Trophoblast cell (in vitro differentiated cells and primary cell): Measurements from ENCODE around the gene ZNF775.
A peak's percentile ranks its signal among the peaks of the same experiment; 100 is the strongest.

ENCODE experiments used
- DNase-seq, 2 donors: peaks; one replicate each; pipeline ENCODE4 v3.0.0-alpha.2; 2016
- H2AFZ ChIP-seq: 2 replicates; pipeline ENCODE4 v1.6.1; 2013; ENCODE audit warnings: low read length, moderate library complexity, mild to moderate bottlenecking; ENCODE audit not compliant: insufficient read depth, poor library complexity
- H2AK5ac ChIP-seq: 2 replicates; pipeline ENCODE4 v1.6.1; 2013; ENCODE audit warnings: mild to moderate bottlenecking, low read length
- H2BK120ac ChIP-seq: 2 replicates; pipeline ENCODE4 v1.6.1; 2013; ENCODE audit warnings: low read length, mild to moderate bottlenecking, moderate library complexity; ENCODE audit not compliant: insufficient read depth, poor library complexity
- H2BK12ac ChIP-seq: 2 replicates; pipeline ENCODE4 v1.6.1; 2013; ENCODE audit warnings: mild to moderate bottlenecking, low read length, moderate library complexity
- H2BK5ac ChIP-seq: 2 replicates; pipeline ENCODE4 v1.6.1; 2013; ENCODE audit warnings: low read length, low read depth, moderate library complexity, mild to moderate bottlenecking; ENCODE audit not compliant: poor library complexity
- H3K14ac ChIP-seq: 2 replicates; pipeline ENCODE4 v1.6.1; 2013; ENCODE audit warnings: mild to moderate bottlenecking, low read length
- H3K18ac ChIP-seq: 2 replicates; pipeline ENCODE4 v1.6.1; 2013; ENCODE audit warnings: mild to moderate bottlenecking, low read length
- H3K23ac ChIP-seq: 2 replicates; pipeline ENCODE4 v1.6.1; 2013; ENCODE audit warnings: low read length
- H3K27ac ChIP-seq: 2 replicates; pipeline ENCODE4 v1.5.1; 2013; ENCODE audit warnings: low read depth, mild to moderate bottlenecking, inconsistent platforms, low read length, moderate library complexity
- H3K27me3 ChIP-seq: 2 replicates; pipeline ENCODE4 v1.6.1; 2013; ENCODE audit warnings: inconsistent platforms, mild to moderate bottlenecking, low read length, moderate library complexity; ENCODE audit not compliant: insufficient read depth
- H3K36me3 ChIP-seq, 2 experiments: 1 replicate in 1 of 2; 2 replicates in 1 of 2; pipeline ENCODE4 v1.6.1; 2013; ENCODE audit warnings: low read length in 2 of 2, mild to moderate bottlenecking in 2 of 2, moderate library complexity in 1 of 2; ENCODE audit not compliant: insufficient read depth in 2 of 2, control insufficient read depth in 1 of 2
- H3K4ac ChIP-seq: 2 replicates; pipeline ENCODE4 v1.6.1; 2013; ENCODE audit warnings: low read depth, mild to moderate bottlenecking, low read length, moderate library complexity
- H3K4me1 ChIP-seq, 2 experiments: 1 replicate in 1 of 2; 2 replicates in 1 of 2; pipeline ENCODE4 v1.6.1; 2013; ENCODE audit warnings: low read length in 2 of 2, mild to moderate bottlenecking in 2 of 2, moderate library complexity in 1 of 2; ENCODE audit not compliant: insufficient read depth in 2 of 2, control insufficient read depth in 1 of 2
- H3K4me2 ChIP-seq: 2 replicates; pipeline ENCODE4 v1.6.1; 2013; ENCODE audit warnings: inconsistent platforms, mild to moderate bottlenecking, low read length, moderate library complexity
- H3K4me3 ChIP-seq: 2 replicates; pipeline ENCODE4 v1.5.1; 2013; ENCODE audit warnings: mild to moderate bottlenecking, low read depth, low read length, inconsistent platforms
- H3K79me1 ChIP-seq: one replicate; pipeline ENCODE4 v1.6.1; 2013; ENCODE audit warnings: low read length
- H3K79me2 ChIP-seq: 2 replicates; pipeline ENCODE4 v1.6.1; 2013; ENCODE audit warnings: low read length, mild to moderate bottlenecking; ENCODE audit not compliant: control insufficient read depth, insufficient read depth, poor library complexity
- H3K9ac ChIP-seq: 2 replicates; pipeline ENCODE4 v1.6.1; 2013; ENCODE audit warnings: mild to moderate bottlenecking, low read length
- H3K9me3 ChIP-seq: 2 replicates; pipeline ENCODE4 v1.6.1; 2013; ENCODE audit warnings: low read depth, mild to moderate bottlenecking, control low read depth, inconsistent platforms, low read length; ENCODE audit not compliant: insufficient read depth
- H4K12ac ChIP-seq: 2 replicates; pipeline ENCODE4 v1.6.1; 2013; ENCODE audit warnings: low read depth, mild to moderate bottlenecking, low read length, moderate library complexity
- H4K8ac ChIP-seq: 2 replicates; pipeline ENCODE4 v1.6.1; 2013; ENCODE audit warnings: low read depth, mild to moderate bottlenecking, low read length, moderate library complexity
- H4K91ac ChIP-seq: one replicate; pipeline ENCODE4 v1.6.1; 2013; ENCODE audit warnings: low read depth, mild to moderate bottlenecking, low read length, moderate library complexity
- WGBS: extraction: QIAGEN DNeasy Blood & Tissue Kit; methylation state at CpG from one replicate; pipeline ENCODE4 v1.1.7; 2013; ENCODE audit warnings: missing lambda C conversion rate; ENCODE audit not compliant: insufficient read length, insufficient coverage; ENCODE audit errors: extremely low coverage; 5-methylcytosine and 5-hydroxymethylcytosine counted together

Gene ZNF775

DNA sequence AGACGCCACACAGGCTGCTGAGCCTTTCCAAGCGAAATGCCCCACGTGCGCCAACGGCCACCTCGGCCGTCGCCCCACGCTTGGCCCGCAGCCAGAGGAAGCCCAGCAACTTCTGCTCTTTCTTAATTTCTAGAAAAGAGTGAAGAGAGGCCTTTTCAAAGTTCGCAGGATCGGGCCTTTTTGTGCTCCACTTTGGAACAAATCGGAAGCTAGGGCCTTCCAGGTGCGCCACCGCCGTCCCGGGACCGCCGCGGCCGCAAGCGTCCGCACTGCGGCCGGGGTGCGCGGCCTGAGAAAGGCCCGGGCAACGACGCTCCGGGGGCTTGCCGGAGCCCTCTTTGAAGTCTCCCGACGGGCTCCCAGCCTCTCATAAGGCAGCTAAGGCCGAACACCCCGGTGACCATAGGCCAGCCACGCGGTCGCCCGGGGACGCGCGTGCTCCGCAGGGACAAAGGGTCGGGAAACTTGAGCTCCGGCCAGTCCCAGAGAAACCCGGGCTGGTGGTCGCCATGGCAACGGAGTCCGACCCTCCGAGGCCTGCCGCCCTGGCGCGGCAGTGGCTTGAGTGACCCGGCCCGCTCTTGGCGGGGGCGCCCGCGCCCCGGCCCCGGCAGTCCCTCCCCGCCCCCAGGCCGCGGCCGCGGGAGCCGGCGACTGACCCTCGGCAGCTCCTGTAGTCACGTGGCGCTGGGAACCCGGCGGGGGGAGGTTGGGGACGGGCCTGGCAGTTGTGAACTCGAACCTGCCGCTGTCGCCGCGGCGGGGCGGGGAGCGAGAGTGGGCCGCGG, 10.8 kb upstream of the ZNF775 start, which contains the start of gene REPIN1:
REPIN1 (plus strand) TSS at position 727 of the 788 bp plus-strand sequence. CDS start 890 bp downstream, outside the sequence.
- Histone ChIP-seq H2AK5ac (peak within 1 kb of the TSS; percentile 100), H2BK12ac (peak within 1 kb of the TSS; percentile 94), H3K27ac (peak within 1 kb of the TSS; percentile 100), H3K36me3 (peaks cover 33 to 35% of the 10 kb centered on the region in 2 experiments), H3K79me2 (peaks cover 44% of the 10 kb centered on the region), H3K18ac (peak within 1 kb of the TSS; percentile 100), H3K4me2 (peak within 1 kb of the TSS; percentile 72), H2BK120ac (peak within 1 kb of the TSS; percentile 97), H4K12ac (peak within 1 kb of the TSS; percentile 97), H2BK5ac (peak within 1 kb of the TSS; percentile 99), H4K8ac (peak within 1 kb of the TSS; percentile 98), H3K4me1 (peaks cover 41 to 43% of the 10 kb centered on the region in 2 experiments), H3K9ac (peak within 1 kb of the TSS; percentile 85), H3K23ac (no peak within 1 kb of the TSS), H3K9me3 (no peaks in the 10 kb centered on the region), H2AFZ (peak within 1 kb of the TSS; percentile 90), H3K27me3 (no peaks in the 10 kb centered on the region), H3K4ac (peak within 1 kb of the TSS; percentile 100), H3K79me1 (peaks cover 54% of the 10 kb centered on the region), H4K91ac (peak within 1 kb of the TSS; percentile 98), H3K14ac (peak within 1 kb of the TSS; percentile 99), H3K4me3 (peak within 1 kb of the TSS; percentile 83)
- WGBS, result no CpG with 5 or more reads among the region's 85 CpGs
- peak; percentile 86 to 88 for DNase-seq

DNA sequence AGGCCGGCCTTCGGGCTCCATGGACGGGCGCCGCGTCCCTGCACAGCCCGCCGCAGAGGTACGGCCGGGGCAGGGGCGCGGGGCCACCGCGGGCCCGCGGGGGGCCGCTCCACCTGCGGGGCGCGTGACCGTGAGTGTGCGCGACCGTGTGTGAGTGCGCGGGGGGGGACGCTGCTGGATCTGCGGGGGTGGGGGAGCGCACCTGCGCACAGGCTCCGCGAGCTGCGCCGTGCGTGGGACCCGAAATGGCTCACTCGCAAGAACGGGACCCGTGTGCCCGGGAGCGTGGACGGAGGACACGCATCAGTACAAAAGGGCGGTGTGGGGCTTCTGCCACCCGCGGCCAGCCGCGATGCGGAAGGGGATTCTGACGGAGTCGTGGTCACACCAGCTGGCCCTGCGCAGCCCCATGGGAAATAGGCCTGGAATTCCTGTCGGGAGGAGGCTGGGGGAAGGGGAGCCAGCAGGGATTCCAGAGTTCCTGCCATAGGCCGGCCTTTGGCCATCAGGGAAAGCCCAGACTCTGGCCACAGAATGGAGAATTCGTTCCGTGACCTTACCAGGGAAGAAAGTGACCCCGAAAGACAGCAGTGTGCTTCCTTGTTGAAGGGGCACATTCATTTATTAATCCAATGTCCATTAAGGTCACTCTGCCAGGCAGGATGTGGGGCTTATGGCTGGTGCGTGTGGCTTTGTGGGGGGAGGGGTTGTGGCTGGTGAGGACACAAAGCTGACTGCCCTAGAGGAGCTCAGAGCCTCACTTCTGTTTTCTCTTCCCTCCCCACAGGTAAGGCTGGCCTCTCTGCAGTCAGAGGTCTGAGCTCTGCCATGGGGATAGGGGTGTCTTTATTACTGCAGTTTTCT, 10.0 kb upstream of the ZNF775 start:
- Histone ChIP-seq H3K27me3 (no peaks in the 10 kb centered on the region), H3K4me1 (peaks cover 46 to 50% of the 10 kb centered on the region in 2 experiments), H4K12ac (peak overlapping the region; percentile 97), H2AFZ (peak overlapping the region; percentile 90), H3K9ac (peak overlapping the region; percentile 85), H3K4me2 (peak overlapping the region; percentile 72), H3K9me3 (no peaks in the 10 kb centered on the region), H3K4me3 (peak overlapping the region; percentile 83), H4K8ac (peak overlapping the region; percentile 98), H3K4ac (peak overlapping the region; percentile 100), H3K23ac (no peak overlapping the region), H2BK5ac (peak overlapping the region; percentile 99), H2AK5ac (peak overlapping the region; percentile 100), H3K14ac (peak overlapping the region; percentile 99), H2BK120ac (peak overlapping the region; percentile 96), H2BK12ac (peak overlapping the region; percentile 91), H3K36me3 (peaks cover 35 to 36% of the 10 kb centered on the region in 2 experiments), H3K79me1 (peaks cover 58% of the 10 kb centered on the region), H3K27ac (peak overlapping the region; percentile 100), H4K91ac (peak overlapping the region; percentile 98), H3K18ac (peak overlapping the region; percentile 100), H3K79me2 (peaks cover 47% of the 10 kb centered on the region)
- DNase-seq, result peak; percentile 67 to 71
- WGBS, result no CpG with 5 or more reads among the region's 58 CpGs

DNA sequence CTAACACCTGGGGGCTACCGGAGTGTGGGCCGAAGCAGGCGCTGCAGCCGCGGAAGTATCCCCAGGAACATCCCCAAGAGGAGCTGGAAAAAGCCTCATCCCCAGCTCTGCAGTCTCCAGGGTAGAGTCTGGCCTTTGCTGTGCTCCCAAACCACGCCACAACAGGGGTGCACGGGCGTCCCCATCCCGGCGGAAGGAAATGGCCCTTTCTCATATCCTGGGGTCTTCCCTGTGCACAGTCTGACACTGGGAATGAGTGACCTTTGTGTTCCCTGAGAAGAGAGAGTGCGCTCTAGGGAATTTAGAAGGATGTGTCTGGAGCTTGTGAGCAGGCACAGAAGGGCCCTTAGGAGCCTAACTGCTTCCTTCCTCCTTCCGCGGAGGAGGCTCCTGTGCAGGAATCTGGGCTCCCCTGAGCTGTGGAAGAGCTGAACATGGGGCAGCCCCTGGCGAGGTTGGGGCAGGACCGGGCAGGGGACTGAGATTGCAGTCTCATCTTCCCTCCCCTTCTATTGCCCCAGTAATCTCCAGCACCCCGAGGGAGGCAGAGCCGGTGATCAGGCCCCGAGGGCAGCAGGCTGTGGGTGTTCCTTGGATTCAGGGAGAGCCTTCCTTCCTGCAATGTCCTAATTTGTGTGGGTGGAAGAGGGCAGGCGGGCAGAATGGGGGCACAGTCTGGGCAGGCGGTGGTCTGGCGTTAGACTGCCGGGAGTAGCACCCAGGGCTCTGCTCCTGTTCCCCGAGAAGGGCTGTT, 9.2 kb upstream of the ZNF775 start:
- peaks cover 50% of the 10 kb centered on the region for H3K79me2 ChIP-seq
- peak overlapping the region; percentile 100 for H3K18ac ChIP-seq
- DNase-seq, result no peak
- peak overlapping the region; percentile 98 for H4K91ac ChIP-seq
- H2AFZ ChIP-seq, result peak overlapping the region; percentile 90
- H4K12ac ChIP-seq, result peak overlapping the region; percentile 97
- H3K4me1 ChIP-seq, result peaks cover 49 to 53% of the 10 kb centered on the region in 2 experiments
- H3K4me3 ChIP-seq, result peak overlapping the region; percentile 83
- WGBS, result no CpG with 5 or more reads among the region's 23 CpGs
- peak overlapping the region; percentile 16 for H3K23ac ChIP-seq
- H3K14ac ChIP-seq, result peak overlapping the region; percentile 99
- H3K27me3 ChIP-seq, result no peaks in the 10 kb centered on the region
- peak overlapping the region; percentile 98 for H4K8ac ChIP-seq
- H3K4ac ChIP-seq, result peak overlapping the region; percentile 100
- peak overlapping the region; percentile 85 for H3K9ac ChIP-seq
- peak overlapping the region; percentile 96 for H2BK120ac ChIP-seq
- peaks cover 35 to 37% of the 10 kb centered on the region in 2 experiments for H3K36me3 ChIP-seq
- H2BK12ac ChIP-seq, result peak overlapping the region; percentile 91
- peak overlapping the region; percentile 99 for H2BK5ac ChIP-seq
- H2AK5ac ChIP-seq, result peak overlapping the region; percentile 100
- peaks cover 62% of the 10 kb centered on the region for H3K79me1 ChIP-seq
- peak overlapping the region; percentile 100 for H3K27ac ChIP-seq
- H3K4me2 ChIP-seq, result peak overlapping the region; percentile 72
- no peaks in the 10 kb centered on the region for H3K9me3 ChIP-seq
